Measurements from ENCODE around the gene TJP3. TPM values are rescaled to one million over a fixed set of nuclear protein-coding genes. Genes with fewer than 3 reads are reported as not detected.
A peak's percentile ranks its signal among the peaks of the same experiment; 100 is the strongest.

TJP3 gene
- total RNA-seq, 2 donors from 2014 or later: 268 to 296 TPM

GRCh38 chr19:3667037-3667638, 41.0 kb upstream of the TJP3 start:
- intact Hi-C loops (cut with DNase I): no loop called here
- no peaks in the 10 kb centered on the region for H3K9me3 ChIP-seq
- H3K36me3 ChIP-seq: no peaks in the 10 kb centered on the region
- H3K4me3 ChIP-seq: no peak overlapping the region
- no peak for TF ChIP-seq CTCF (IDR thresholded peaks at IDR 0.05)
- DNase-seq: no peak
- H3K4me1 ChIP-seq: peaks cover 6% of the 10 kb centered on the region
- no peak overlapping the region for H3K27ac ChIP-seq
- H3K9ac ChIP-seq (ENCODE audit: low read depth in 2 of 2, low read length in 2 of 2): no peak overlapping the region
- no peaks in the 10 kb centered on the region for H3K27me3 ChIP-seq

- Histone ChIP-seq H3K9me3 (no peaks in the 10 kb centered on the region), H3K4me1 (peaks cover 6% of the 10 kb centered on the region), H3K27ac (peak overlapping the region; percentile 76), H3K36me3 (no peaks in the 10 kb centered on the region), H3K9ac (ENCODE audit: low read depth in 2 of 2, low read length in 2 of 2) (no peak overlapping the region), H3K27me3 (no peaks in the 10 kb centered on the region), H3K4me3 (no peak overlapping the region)
- no peak for DNase-seq
- no peak for TF ChIP-seq CTCF (IDR thresholded peaks at IDR 0.05)
- intact Hi-C loops (cut with DNase I): no loop called here
Measured at GRCh38 chr19:3667766-3668165, 40.4 kb upstream of the TJP3 start.

- intact Hi-C loops (cut with DNase I): no loop called here
- Histone ChIP-seq H3K4me3 (no peak overlapping the region), H3K27ac (peak overlapping the region; percentile 76), H3K27me3 (no peaks in the 10 kb centered on the region), H3K9ac (ENCODE audit: low read depth in 2 of 2, low read length in 2 of 2) (peak overlapping the region in 1 of 2 donors; percentile 21), H3K9me3 (no peaks in the 10 kb centered on the region), H3K36me3 (no peaks in the 10 kb centered on the region), H3K4me1 (peaks cover 6% of the 10 kb centered on the region)
- TF ChIP-seq CTCF (IDR thresholded peaks at IDR 0.05): no peak
- DNase-seq: no peak
Measured at GRCh38 chr19:3668331-3669081, 39.7 kb upstream of the TJP3 start.

- intact Hi-C loops (cut with DNase I): no loop called here
- no peaks in the 10 kb centered on the region for H3K9me3 ChIP-seq
- peak overlapping the region; percentile 76 for H3K27ac ChIP-seq
- DNase-seq: no peak
- no peak overlapping the region for H3K4me3 ChIP-seq
- no peaks in the 10 kb centered on the region for H3K36me3 ChIP-seq
- peak overlapping the region; percentile 21 to 50 for H3K9ac ChIP-seq (ENCODE audit: low read depth in 2 of 2, low read length in 2 of 2)
- TF ChIP-seq CTCF (IDR thresholded peaks at IDR 0.05): no peak
- peaks cover 6% of the 10 kb centered on the region for H3K4me1 ChIP-seq
- H3K27me3 ChIP-seq: no peaks in the 10 kb centered on the region
Measured at GRCh38 chr19:3669082-3669946, 38.9 kb upstream of the TJP3 start.

GRCh38 chr19:3669947-3670795, 38.0 kb upstream of the TJP3 start:
- H3K9ac ChIP-seq (ENCODE audit: low read depth in 2 of 2, low read length in 2 of 2): peak overlapping the region; percentile 55 to 84
- H3K27me3 ChIP-seq: no peaks in the 10 kb centered on the region
- peak overlapping the region; percentile 76 for H3K27ac ChIP-seq
- DNase-seq: peak; percentile 49
- intact Hi-C loops (cut with DNase I): no loop called here
- no peaks in the 10 kb centered on the region for H3K9me3 ChIP-seq
- H3K4me3 ChIP-seq: no peak overlapping the region
- H3K4me1 ChIP-seq: peaks cover 6% of the 10 kb centered on the region
- no peak for TF ChIP-seq CTCF (IDR thresholded peaks at IDR 0.05)
- no peaks in the 10 kb centered on the region for H3K36me3 ChIP-seq

Measured in colonic mucosa (tissue), 4 donors.